IMR-90 (cell line): ENCODE data around the gene SHISA2. TPM values are rescaled to one million over a fixed set of nuclear protein-coding genes. Genes with fewer than 3 reads are reported as not detected.

ENCODE experiments used
- ATAC-seq: fragments of 200-7000 bp; cut with Tn5 transposase; 2 replicates; pipeline ENCODE4 v1.9.1; 2020; ENCODE audit warnings: low read depth, mild to moderate bottlenecking, moderate library complexity
- BruUV-seq: library from RNA; stranded (reverse); fragments of 400-500 nt; replicated peaks from 2 replicates; lab custom pipeline; 2021; lab: Mats Ljungman, UMichigan
- CTCF ChIA-PET: fragments of 300-600 bp; formaldehyde crosslinking; extraction: SDS; loops from one replicate; lab custom pipeline; 2021; ENCODE audit warnings: antibody characterized with exemption; lab: Yijun Ruan, JAX
- POLR2A ChIA-PET: fragments of 300-600 bp; sonication (Branson Sonifier 250); formaldehyde crosslinking; loops from one replicate; lab custom pipeline; 2022; ENCODE audit warnings: antibody characterized with exemption; ENCODE audit not compliant: unreplicated experiment; lab: Charles Lee
- DNase-seq: peaks from one replicate; pipeline ENCODE4 v3.0.0; 2013
- H2AFZ ChIP-seq: replicated peaks from 2 replicates; pipeline ENCODE3; 2013; ENCODE audit warnings: low read length, mild to moderate bottlenecking; ENCODE audit not compliant: poor library complexity
- H2AK5ac ChIP-seq: 2 replicates; pipeline ENCODE4 v1.6.1; 2013; ENCODE audit warnings: low read depth, low read length, inconsistent platforms
- H2AK9ac ChIP-seq: replicated peaks from 2 replicates; pipeline ENCODE3; 2013; ENCODE audit warnings: mild to moderate bottlenecking, low read depth, low read length, moderate library complexity; ENCODE audit not compliant: poor library complexity
- H2BK120ac ChIP-seq: 2 replicates; pipeline ENCODE4 v1.6.1; 2013; ENCODE audit warnings: low read depth, low read length, inconsistent platforms
- H2BK15ac ChIP-seq: 3 replicates; pipeline ENCODE4 v1.6.1; 2013; ENCODE audit warnings: low read depth, low read length, inconsistent platforms
- H2BK20ac ChIP-seq: 2 replicates; pipeline ENCODE4 v1.6.1; 2013; ENCODE audit warnings: low read depth, mild to moderate bottlenecking, inconsistent platforms, low read length, moderate library complexity
- H2BK5ac ChIP-seq: 2 replicates; pipeline ENCODE4 v1.6.1; 2013; ENCODE audit warnings: mild to moderate bottlenecking, low read depth, low read length, inconsistent platforms; ENCODE audit not compliant: poor library complexity, severe bottlenecking
- H3K14ac ChIP-seq: replicated peaks from 2 replicates; pipeline ENCODE4 v1.6.1; 2013; ENCODE audit warnings: low read depth, low read length, inconsistent platforms
- H3K18ac ChIP-seq: 2 replicates; pipeline ENCODE4 v1.6.1; 2013; ENCODE audit warnings: low read depth, low read length, control low read depth
- H3K23ac ChIP-seq: 2 replicates; pipeline ENCODE4 v1.6.1; 2013; ENCODE audit warnings: low read depth, low read length, inconsistent platforms
- H3K27ac ChIP-seq: 2 replicates; pipeline ENCODE4 v1.5.1; 2013; ENCODE audit warnings: mild to moderate bottlenecking, control low read depth, low read length; ENCODE audit not compliant: insufficient read depth
- H3K27me3 ChIP-seq: 2 replicates; pipeline ENCODE4 v1.6.1; 2013; ENCODE audit warnings: low read length; ENCODE audit not compliant: control insufficient read depth, insufficient read depth
- H3K36me3 ChIP-seq: 2 replicates; pipeline ENCODE4 v1.6.1; 2013; ENCODE audit warnings: low read length, mixed read lengths; ENCODE audit not compliant: control insufficient read depth, insufficient read depth
- H3K4ac ChIP-seq: 2 replicates; pipeline ENCODE4 v1.6.1; 2013; ENCODE audit warnings: low read depth, low read length, inconsistent platforms
- H3K4me1 ChIP-seq: 2 replicates; pipeline ENCODE4 v1.6.1; 2013; ENCODE audit warnings: low read length, mixed read lengths; ENCODE audit not compliant: control insufficient read depth, insufficient read depth
- H3K4me2 ChIP-seq: 2 replicates; pipeline ENCODE4 v1.6.1; 2013; ENCODE audit warnings: low read depth, mild to moderate bottlenecking, control low read depth, low read length, moderate library complexity
- H3K4me3 ChIP-seq: 2 replicates; pipeline ENCODE4 v1.5.1; 2013; ENCODE audit warnings: low read depth, mild to moderate bottlenecking, control low read depth, low read length, moderate library complexity; ENCODE audit not compliant: insufficient read depth
- H3K56ac ChIP-seq: 2 replicates; pipeline ENCODE4 v1.6.1; 2013; ENCODE audit warnings: low read length, inconsistent platforms; ENCODE audit not compliant: insufficient read depth; ENCODE audit errors: extremely low read depth
- H3K79me1 ChIP-seq, 2 experiments: 2 replicates each; pipeline ENCODE4 v1.6.1; 2013; ENCODE audit warnings: low read length in 2 of 2, inconsistent platforms in 1 of 2, low read depth in 1 of 2
- H3K9ac ChIP-seq: 2 replicates; pipeline ENCODE4 v1.6.1; 2013; ENCODE audit warnings: low read depth, low read length, control low read depth
- H3K9me1 ChIP-seq: 2 replicates; pipeline ENCODE4 v1.6.1; 2013; ENCODE audit warnings: low read length, inconsistent platforms; ENCODE audit not compliant: insufficient read depth
- H3K9me3 ChIP-seq: 2 replicates; pipeline ENCODE4 v1.6.1; 2013; ENCODE audit warnings: low read length; ENCODE audit not compliant: control insufficient read depth, insufficient read depth
- H4K20me1 ChIP-seq: 2 replicates; pipeline ENCODE4 v1.6.1; 2013; ENCODE audit warnings: low read length, inconsistent platforms; ENCODE audit not compliant: insufficient read depth
- H4K5ac ChIP-seq: 2 replicates; pipeline ENCODE4 v1.6.1; 2013; ENCODE audit warnings: mild to moderate bottlenecking, low read depth, low read length, control low read depth
- H4K8ac ChIP-seq, 2 experiments: 2 replicates each; pipeline ENCODE4 v1.6.1; 2013; ENCODE audit warnings: low read depth in 2 of 2, low read length in 2 of 2, control low read depth in 1 of 2, inconsistent platforms in 1 of 2
- H4K91ac ChIP-seq: 2 replicates; pipeline ENCODE4 v1.6.1; 2013; ENCODE audit warnings: low read depth, low read length, inconsistent platforms; ENCODE audit not compliant: insufficient read depth
- BHLHE40 ChIP-seq: fragments of 150-350 bp; IDR thresholded peaks from 2 replicates; pipeline ENCODE4 v1.6.1; 2016; ENCODE audit warnings: mild to moderate bottlenecking, low read depth, low read length
- CEBPB ChIP-seq: IDR thresholded peaks from 2 replicates; pipeline ENCODE4 v1.6.1; 2012; ENCODE audit warnings: low read depth, low read length, improper control_type of control experiment
- CTCF ChIP-seq: conservative IDR thresholded peaks from 2 replicates; pipeline ENCODE4 v1.5.1; 2012; ENCODE audit warnings: mild to moderate bottlenecking, low read depth, low read length, improper control_type of control experiment
- ELK1 ChIP-seq: fragments of 150-350 bp; IDR thresholded peaks from 2 replicates; pipeline ENCODE4 v1.6.1; 2016; ENCODE audit warnings: low read depth, mild to moderate bottlenecking, low read length, moderate library complexity, borderline replicate concordance
- MAFK ChIP-seq: IDR thresholded peaks from 2 replicates; pipeline ENCODE4 v1.6.1; 2012; ENCODE audit warnings: low read depth, low read length, improper control_type of control experiment
- MAZ ChIP-seq: IDR thresholded peaks from 2 replicates; pipeline ENCODE4 v1.6.1; 2012; ENCODE audit warnings: low read depth, mild to moderate bottlenecking, low read length, improper control_type of control experiment, moderate library complexity, borderline replicate concordance
- MXI1 ChIP-seq: IDR thresholded peaks from 2 replicates; pipeline ENCODE4 v1.6.1; 2012; ENCODE audit warnings: low read depth, mild to moderate bottlenecking, low read length, moderate library complexity, borderline replicate concordance
- NFE2L2 ChIP-seq: fragments of 150-350 bp; IDR thresholded peaks from 2 replicates; pipeline ENCODE4 v1.6.1; 2016; ENCODE audit warnings: low read depth, mild to moderate bottlenecking, low read length
- POLR2A ChIP-seq: IDR thresholded peaks from 2 replicates; pipeline ENCODE4 v1.6.1; 2012; ENCODE audit warnings: mild to moderate bottlenecking, low read depth, low read length
- RAD21 ChIP-seq: IDR thresholded peaks from 2 replicates; pipeline ENCODE4 v1.6.1; 2012; ENCODE audit warnings: low read length, improper control_type of control experiment
- RCOR1 ChIP-seq: IDR thresholded peaks from 2 replicates; pipeline ENCODE4 v1.6.1; 2012; ENCODE audit warnings: mild to moderate bottlenecking, low read length, improper control_type of control experiment; ENCODE audit not compliant: insufficient replicate concordance
- RFX5 ChIP-seq: IDR thresholded peaks from 2 replicates; pipeline ENCODE4 v1.8.0; 2012; ENCODE audit warnings: low read depth, mild to moderate bottlenecking, low read length, moderate library complexity
- SMC3 ChIP-seq: fragments of 150-350 bp; IDR thresholded peaks from 2 replicates; pipeline ENCODE4 v1.6.1; 2016; ENCODE audit warnings: low read depth, mild to moderate bottlenecking, antibody characterized with exemption, low read length, moderate library complexity
- WGBS, 2 experiments: methylation state at CpG; one replicate each; pipeline versions ENCODE4 v1.1.5 to v1.1.7; 2013; ENCODE audit warnings: missing lambda C conversion rate in 2 of 2; ENCODE audit not compliant: insufficient read length in 1 of 2; ENCODE audit errors: extremely low coverage in 2 of 2; 5-methylcytosine and 5-hydroxymethylcytosine counted together
- dilution Hi-C: fragments of 300-500 bp; cut with HindIII; formaldehyde crosslinking; loops from one replicate; pipeline ENCODE4 v1.14.3; 2018; ENCODE audit warnings: low sequenced_read_pairs; ENCODE audit not compliant: unreplicated experiment
- in situ Hi-C: fragments of 300-500 bp; cut with MboI; formaldehyde crosslinking; loops from 3 replicates; pipeline ENCODE4 v1.14.3; 2019; ENCODE audit warnings: low sequenced_read_pairs, inconsistent platforms, mixed read lengths
- intact Hi-C: fragments of 100-400 bp; cut with micrococcal nuclease; formaldehyde crosslinking; loops from 2 replicates; pipeline ENCODE4 v1.10.0; 2022
- polyA plus RNA-seq, 3 experiments: library from polyadenylated mRNA; depleted of rRNA; stranded (reverse); fragments of >200 nt; gene quantifications; 2 replicates each; pipeline ENCODE4 v1.2.3, GENCODE V29; 2012; ENCODE audit warnings: low replicate concordance in 1 of 3
- total RNA-seq: library from RNA; depleted of rRNA; stranded (reverse); fragments of >200 nt; gene quantifications from 2 replicates; pipeline ENCODE4 v1.2.3, GENCODE V29; 2012
- TF ChIP-seq, protein P1 (sequence below): fragments of 150-350 bp; IDR thresholded peaks from 2 replicates; pipeline ENCODE4 v1.6.1; 2017; ENCODE audit warnings: mild to moderate bottlenecking, antibody characterized with exemption, low read length, low read depth

The SHISA2 gene
- total and polyA plus RNA-seq, 2 of the 4 experiments (the other 2 are of a cell fraction), result not detected

DNA sequence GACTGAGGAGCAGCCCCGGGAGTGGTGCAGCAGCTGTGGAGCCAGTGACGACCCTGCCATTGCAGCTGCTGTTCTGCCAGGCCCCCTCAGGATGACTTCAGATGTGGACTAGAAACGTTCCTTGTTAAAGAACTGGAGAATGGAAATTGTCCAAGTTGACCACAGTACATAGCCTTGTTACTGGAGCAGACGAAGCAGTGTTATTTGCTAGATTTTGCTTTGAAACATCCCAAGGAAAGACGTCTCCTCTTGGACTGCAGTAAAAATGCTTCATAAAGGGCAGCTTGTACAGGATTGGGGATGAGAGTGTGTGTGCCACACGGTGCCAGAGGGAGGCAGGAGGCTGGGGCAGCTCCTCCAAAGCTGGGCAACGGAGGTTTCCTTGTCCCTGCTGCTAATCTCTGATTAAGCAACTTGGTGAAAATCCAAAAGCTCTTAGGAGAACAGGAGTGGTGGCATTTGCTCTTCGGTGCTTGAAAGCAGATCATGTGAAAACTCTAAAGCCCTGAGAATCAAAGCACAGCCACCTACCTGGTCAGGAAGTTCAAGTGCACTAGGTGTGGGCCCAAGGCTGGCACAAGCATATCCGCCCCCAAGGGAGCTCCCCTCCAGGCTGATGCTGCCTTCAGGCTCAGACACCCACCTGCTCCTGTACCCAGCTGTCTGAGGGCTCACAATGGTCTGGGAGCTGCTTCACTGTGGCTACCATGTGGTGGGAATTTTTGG, 34.5 kb downstream of the SHISA2 start:
- WGBS, 2 experiments, result 50% methylated on average over 2 of the region's 9 CpGs; no CpG with 5 or more reads in 1 of the 2 experiments
- H2BK20ac ChIP-seq, result no peak overlapping the region
- TF ChIP-seq CTCF (no peak), ELK1 (no peak), RAD21 (no peak), MXI1 (no peak), POLR2A (no peak), MAZ (no peak), SMC3 (no peak), BHLHE40 (no peak), RFX5 (no peak), NFE2L2 (no peak), RCOR1 (no peak), CEBPB (no peak), MAFK (no peak)
- TF ChIP-seq, protein P1, sequence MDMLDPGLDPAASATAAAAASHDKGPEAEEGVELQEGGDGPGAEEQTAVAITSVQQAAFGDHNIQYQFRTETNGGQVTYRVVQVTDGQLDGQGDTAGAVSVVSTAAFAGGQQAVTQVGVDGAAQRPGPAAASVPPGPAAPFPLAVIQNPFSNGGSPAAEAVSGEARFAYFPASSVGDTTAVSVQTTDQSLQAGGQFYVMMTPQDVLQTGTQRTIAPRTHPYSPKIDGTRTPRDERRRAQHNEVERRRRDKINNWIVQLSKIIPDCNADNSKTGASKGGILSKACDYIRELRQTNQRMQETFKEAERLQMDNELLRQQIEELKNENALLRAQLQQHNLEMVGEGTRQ, result no peak
- no peaks in the 10 kb centered on the region for H3K9me1 ChIP-seq
- no peak overlapping the region for H3K14ac ChIP-seq
- H4K91ac ChIP-seq, result no peak overlapping the region
- H4K8ac ChIP-seq, result no peak overlapping the region
- no peaks in the 10 kb centered on the region for H3K4me1 ChIP-seq
- H2BK15ac ChIP-seq, result no peak overlapping the region
- H2AK9ac ChIP-seq, result no peak overlapping the region
- no peak overlapping the region for H3K56ac ChIP-seq
- H4K5ac ChIP-seq, result no peak overlapping the region
- no peak overlapping the region for H2BK5ac ChIP-seq
- H3K27me3 ChIP-seq, result no peaks in the 10 kb centered on the region
- no peak overlapping the region for H2BK120ac ChIP-seq
- no peak overlapping the region for H3K4me3 ChIP-seq
- H3K79me1 ChIP-seq, result no peaks in the 10 kb centered on the region
- H3K9me3 ChIP-seq, result no peaks in the 10 kb centered on the region
- H3K9ac ChIP-seq, result no peak overlapping the region
- H3K27ac ChIP-seq, result no peak overlapping the region
- BruUV-seq, result no TSS peak
- ATAC-seq, result no peak
- H3K4ac ChIP-seq, result no peak overlapping the region
- no peak overlapping the region for H2AK5ac ChIP-seq
- no peaks in the 10 kb centered on the region for H4K20me1 ChIP-seq
- no peak for DNase-seq
- H3K18ac ChIP-seq, result no peak overlapping the region
- no peaks in the 10 kb centered on the region for H3K36me3 ChIP-seq
- ChIA-PET POLR2A (no interaction called here), CTCF (no interaction called here)
- no peak overlapping the region for H3K4me2 ChIP-seq
- intact Hi-C loops, result no loop called here
- H3K23ac ChIP-seq, result no peak overlapping the region
- in situ Hi-C loops, result no loop called here
- dilution Hi-C loops, result no loop called here
- no peak overlapping the region for H2AFZ ChIP-seq
